Pancreas (tissue), 10 donors: ENCODE data around the gene ASXL2. TPM values are rescaled to one million over a fixed set of nuclear protein-coding genes. Genes with fewer than 3 reads are reported as not detected.

Experiments
- ATAC-seq, 4 donors: fragments of 200-7000 bp; cut with Tn5 transposase; one replicate each; pipeline versions ENCODE4 v1.8.0 to v1.9.1; 2020; ENCODE audit warnings: mild to moderate bottlenecking in 4 of 4, moderate library complexity in 4 of 4
- DNase-seq, 6 donors: peaks; one replicate each; pipeline ENCODE4 v3.0.0-alpha.2; 2020
- FAIRE-seq: peaks from 2 replicates; lab custom pipeline; 2012; peaks lifted over from hg19 to GRCh38; lab: Jason Lieb, UNC
- H3K27ac ChIP-seq, 4 donors: fragments of 200-600 bp; sonication (generic); 1 replicate in 3 of 4; 2 replicates in 1 of 4; pipeline versions ENCODE4 v1.5.0 to v1.8.0; 2020
- H3K27me3 ChIP-seq, 4 donors: fragments of 200-600 bp; one replicate each; pipeline ENCODE4 v1.8.0; 2021
- H3K36me3 ChIP-seq, 3 donors: fragments of 200-600 bp; sonication (generic) in 1 of 3; one replicate each; pipeline versions ENCODE4 v1.5.0 to v1.8.0; 2020 to 2021
- H3K4me1 ChIP-seq, 3 donors: fragments of 200-600 bp; one replicate each; pipeline ENCODE4 v1.8.0; 2021
- H3K4me3 ChIP-seq, 4 donors: fragments of 200-600 bp; sonication (generic) in 2 of 4; one replicate each; pipeline versions ENCODE4 v1.5.0 to v1.8.0; 2020 to 2021
- H3K9me3 ChIP-seq, 4 donors: fragments of 200-600 bp; one replicate each; pipeline ENCODE4 v1.8.0; 2021
- WGBS, 2 donors: extraction: QIAGEN DNeasy Blood & Tissue Kit; methylation state at CpG; one replicate each; pipeline ENCODE4 v1.1.7; 2013; 5-methylcytosine and 5-hydroxymethylcytosine counted together
- intact Hi-C, 3 donors: fragments of 100-400 bp; cut with DNase I; formaldehyde crosslinking; loops; one replicate each; pipeline versions ENCODE4 v1.11.1 to v1.14.2; 2022
- polyA plus RNA-seq, 2 donors: library from polyadenylated mRNA; stranded (reverse); fragments of 200-250 nt; gene quantifications; one replicate each; pipeline ENCODE4 v1.2.3, GENCODE V29; 2013
- total RNA-seq, 6 donors: library from RNA; stranded (reverse); fragmentation: NEBNext Ultra II Directional in 4 of 6; extraction: Animal tissue kit (Norgen Biotek cat#: 25700) in 4 of 6; gene quantifications; one replicate each; pipeline versions ENCODE4 v1.2.1 to v1.2.4, GENCODE V29; 2021 to 2023
- TF ChIP-seq, protein P1 (sequence below), 4 donors: fragments of 200-600 bp; sonication (generic) in 3 of 4; IDR thresholded peaks; one replicate each; pipeline versions ENCODE4 v1.5.0 to v1.8.0; 2021; ENCODE audit warnings: antibody characterized with exemption in 4 of 4
- donor health status: healthy with polysubstance abuse.
- donor health status: DM: no; HTN: no; CAD: no; lungs with moderate emphysema.
- donor health status: DM: no; HTN: no; CAD: no.
- donor health status: control.
- donor health status: control.
- donor health status: Bipolar disorder and iron deficiency.
- donor health status: DM: yes; HTN: yes; CAD: no.
- donor health status: DM: no; HTN: no; CAD: no.
- donor health status: DM: no; HTN: no; CAD: no.
- donor health status: DM: yes; HTN: yes; CAD: no.

ASXL2 gene
- total and polyA plus RNA-seq, 8 donors: 1.6 to 21.7 (median 9.5) TPM

GRCh38 chr2:25685741-25686140 lies 192.5 kb downstream of the ASXL2 start:
- H3K9me3 ChIP-seq: no peaks in the 10 kb centered on the region
- 85 to 93% methylated on average over 2 of the region's 2 CpGs for WGBS, 2 donors
- H3K4me3 ChIP-seq: no peak overlapping the region
- H3K27me3 ChIP-seq: no peaks in the 10 kb centered on the region
- no peak for ATAC-seq
- intact Hi-C loops: no loop called here
- H3K27ac ChIP-seq: no peak overlapping the region
- H3K4me1 ChIP-seq: no peaks in the 10 kb centered on the region
- no peaks in the 10 kb centered on the region for H3K36me3 ChIP-seq
- no peak for DNase-seq
- FAIRE-seq: no peak
- TF ChIP-seq, protein P1, sequence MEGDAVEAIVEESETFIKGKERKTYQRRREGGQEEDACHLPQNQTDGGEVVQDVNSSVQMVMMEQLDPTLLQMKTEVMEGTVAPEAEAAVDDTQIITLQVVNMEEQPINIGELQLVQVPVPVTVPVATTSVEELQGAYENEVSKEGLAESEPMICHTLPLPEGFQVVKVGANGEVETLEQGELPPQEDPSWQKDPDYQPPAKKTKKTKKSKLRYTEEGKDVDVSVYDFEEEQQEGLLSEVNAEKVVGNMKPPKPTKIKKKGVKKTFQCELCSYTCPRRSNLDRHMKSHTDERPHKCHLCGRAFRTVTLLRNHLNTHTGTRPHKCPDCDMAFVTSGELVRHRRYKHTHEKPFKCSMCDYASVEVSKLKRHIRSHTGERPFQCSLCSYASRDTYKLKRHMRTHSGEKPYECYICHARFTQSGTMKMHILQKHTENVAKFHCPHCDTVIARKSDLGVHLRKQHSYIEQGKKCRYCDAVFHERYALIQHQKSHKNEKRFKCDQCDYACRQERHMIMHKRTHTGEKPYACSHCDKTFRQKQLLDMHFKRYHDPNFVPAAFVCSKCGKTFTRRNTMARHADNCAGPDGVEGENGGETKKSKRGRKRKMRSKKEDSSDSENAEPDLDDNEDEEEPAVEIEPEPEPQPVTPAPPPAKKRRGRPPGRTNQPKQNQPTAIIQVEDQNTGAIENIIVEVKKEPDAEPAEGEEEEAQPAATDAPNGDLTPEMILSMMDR (IDR thresholded peaks at IDR 0.05): no peak

- no peak for ATAC-seq
- no peaks in the 10 kb centered on the region for H3K36me3 ChIP-seq
- DNase-seq: peak in 1 of 6 donors; percentile 2
- WGBS, 2 donors: 68 to 72% methylated on average over 20 of the region's 20 CpGs
- no peaks in the 10 kb centered on the region for H3K27me3 ChIP-seq
- intact Hi-C loops: no loop called here
- H3K27ac ChIP-seq: no peak overlapping the region
- H3K4me3 ChIP-seq: no peak overlapping the region
- no peaks in the 10 kb centered on the region for H3K9me3 ChIP-seq
- TF ChIP-seq, protein P1 (IDR thresholded peaks at IDR 0.05): no peak
- no peak for FAIRE-seq
- no peaks in the 10 kb centered on the region for H3K4me1 ChIP-seq
These were observed 193.5 kb downstream of the ASXL2 start for GRCh38 chr2:25684577-25685473.

Other genes with a start within 250 kb of the ASXL2 start
- gene DTNB, start 204.9 kb downstream of the ASXL2 start, total RNA-seq: 10 to 100 TPM; 10.8 to 17.0 (median 14.0) TPM
- 10 to 100 TPM; 24.1 to 27.8 TPM for gene DTNB, start 204.9 kb downstream of the ASXL2 start, polyA plus RNA-seq
- gene KIF3C, start 104.0 kb upstream of the ASXL2 start, total RNA-seq: 1 to 10 TPM in 5 of 6 donors, under 1 TPM in 1; 0.38 to 8.2 (median 2.0) TPM
- gene KIF3C, start 104.0 kb upstream of the ASXL2 start, polyA plus RNA-seq: 1 to 10 TPM; 1.6 to 4.6 TPM
- gene RAB10, start 155.6 kb upstream of the ASXL2 start, total RNA-seq: 10 to 100 TPM; 27.4 to 62.9 (median 50.0) TPM
- gene RAB10, start 155.6 kb upstream of the ASXL2 start, polyA plus RNA-seq: 10 to 100 TPM; 16.5 to 29.1 TPM